Endothelial cell of umbilical vein (primary cell): Measurements from ENCODE around the gene MOK. TPM values are rescaled to one million over a fixed set of nuclear protein-coding genes. Genes with fewer than 3 reads are reported as not detected.

Experiments
- BruUV-seq: library from RNA; stranded (reverse); fragments of 400-500 nt; replicated peaks from 2 replicates; lab custom pipeline; 2021; lab: Mats Ljungman, UMichigan
- CTCF ChIA-PET: fragments of 300-600, 350-600 bp; sonication (Branson Sonifier 250); formaldehyde crosslinking; loops from one replicate; lab custom pipeline; 2021; ENCODE audit warnings: antibody characterized with exemption, inconsistent platforms; lab: Charles Lee
- POLR2A ChIA-PET: fragments of 300-600, 350-600 bp; sonication (Branson Sonifier 250); formaldehyde crosslinking; loops from one replicate; lab custom pipeline; 2021; ENCODE audit warnings: antibody characterized with exemption, inconsistent platforms; lab: Charles Lee
- DNase-seq: peaks from one replicate; pipeline ENCODE4 v3.0.0-alpha.2; 2011; ENCODE audit warnings: low read depth, low spot score
- FAIRE-seq: peaks from 2 replicates; lab custom pipeline; 2011; peaks lifted over from hg19 to GRCh38; lab: Jason Lieb, UNC
- H2AFZ ChIP-seq: 2 replicates; pipeline ENCODE4 v1.6.0; 2012; ENCODE audit warnings: low read depth, low read length, control low read depth, inconsistent platforms
- H3K27ac ChIP-seq: 2 replicates; pipeline ENCODE4 v1.5.1; 2011; ENCODE audit warnings: low read depth, mild to moderate bottlenecking, control low read depth, low read length, moderate library complexity; ENCODE audit not compliant: insufficient read depth
- H3K27me3 ChIP-seq, 2 experiments: 2 replicates each; pipeline versions ENCODE4 v1.6.0 to v1.6.1; 2011; ENCODE audit warnings: low read length in 2 of 2, mixed read lengths in 1 of 2; ENCODE audit not compliant: control insufficient read depth in 2 of 2, insufficient read depth in 2 of 2
- H3K36me3 ChIP-seq, 2 experiments: 2 replicates in 1 of 2; 3 replicates in 1 of 2; pipeline ENCODE4 v1.5.1; 2011; ENCODE audit warnings: low read length in 2 of 2, mild to moderate bottlenecking in 1 of 2, moderate library complexity in 1 of 2; ENCODE audit not compliant: control insufficient read depth in 2 of 2, insufficient read depth in 2 of 2; ENCODE audit errors: extremely low read depth in 1 of 2
- H3K4me1 ChIP-seq: 3 replicates; pipeline ENCODE4 v1.5.1; 2011; ENCODE audit warnings: mild to moderate bottlenecking, low read length; ENCODE audit not compliant: control insufficient read depth, insufficient read depth; ENCODE audit errors: extremely low read depth
- H3K4me2 ChIP-seq: 2 replicates; pipeline ENCODE4 v1.6.1; 2011; ENCODE audit warnings: low read length, control low read depth, mixed read lengths; ENCODE audit not compliant: insufficient read depth
- H3K4me3 ChIP-seq, 3 experiments: fragments of 200-600 bp in 1 of 3; sonication (generic), shearing (Covaris generic) in 1 of 3; replicated peaks in 1 of 3; 2 replicates each; pipeline ENCODE4 v1.5.1; 2011 to 2016; ENCODE audit warnings: control low read depth in 3 of 3, low read length in 3 of 3, mild to moderate bottlenecking in 2 of 3, inconsistent platforms in 1 of 3, low read depth in 1 of 3, moderate library complexity in 1 of 3; ENCODE audit not compliant: insufficient read depth in 1 of 3
- H3K79me2 ChIP-seq: 2 replicates; pipeline ENCODE4 v1.6.0; 2012; ENCODE audit warnings: low read length, inconsistent platforms; ENCODE audit not compliant: control insufficient read depth, insufficient read depth
- H3K9ac ChIP-seq: replicated peaks from 2 replicates; pipeline ENCODE3; 2011; ENCODE audit warnings: low read length, control low read depth; ENCODE audit not compliant: insufficient read depth; ENCODE audit errors: extremely low read depth
- H3K9me1 ChIP-seq: replicated peaks from 3 replicates; pipeline ENCODE4 v1.6.0; 2011; ENCODE audit warnings: mild to moderate bottlenecking, low read length; ENCODE audit not compliant: control insufficient read depth, insufficient read depth; ENCODE audit errors: extremely low read depth
- H3K9me3 ChIP-seq: replicated peaks from 2 replicates; pipeline ENCODE4 v1.5.1; 2012; ENCODE audit warnings: low read length, inconsistent platforms; ENCODE audit not compliant: control insufficient read depth, insufficient read depth
- H4K20me1 ChIP-seq: replicated peaks from 2 replicates; pipeline ENCODE3; 2011; ENCODE audit warnings: mild to moderate bottlenecking, low read length; ENCODE audit not compliant: control insufficient read depth, insufficient read depth; ENCODE audit errors: extremely low read depth
- EZH2 ChIP-seq: IDR thresholded peaks from 2 replicates; pipeline ENCODE4 v1.6.1; 2012; ENCODE audit warnings: borderline replicate concordance, low read depth, mild to moderate bottlenecking, moderate library complexity, low read length, inconsistent platforms; ENCODE audit not compliant: severe bottlenecking
- FOS ChIP-seq: IDR thresholded peaks from 2 replicates; pipeline ENCODE4 v1.6.1; 2011; ENCODE audit warnings: mild to moderate bottlenecking, low read length, moderate library complexity, borderline replicate concordance; ENCODE audit not compliant: insufficient read depth
- GATA2 ChIP-seq: IDR thresholded peaks from 2 replicates; pipeline ENCODE4 v1.7.0; 2011; ENCODE audit warnings: low read depth, mild to moderate bottlenecking, moderate library complexity, mixed read lengths, low read length; ENCODE audit not compliant: insufficient read length, insufficient read depth
- JUN ChIP-seq: IDR thresholded peaks from 2 replicates; pipeline ENCODE4 v1.6.1; 2011; ENCODE audit warnings: borderline replicate concordance, low read depth; ENCODE audit not compliant: insufficient read length, insufficient read depth
- MYC ChIP-seq: IDR thresholded peaks from one replicate; pipeline ENCODE4 v1.6.1; 2011; ENCODE audit warnings: mild to moderate bottlenecking, low read depth, low read length
- POLR2A ChIP-seq: IDR thresholded peaks from 2 replicates; pipeline ENCODE4 v1.6.1; 2012; ENCODE audit warnings: low read depth, mild to moderate bottlenecking, control low read depth, low read length
- POLR2AphosphoS5 ChIP-seq: IDR thresholded peaks from 2 replicates; pipeline ENCODE4 v1.6.1; 2012; ENCODE audit warnings: low read depth, mild to moderate bottlenecking, control low read depth, low read length, moderate library complexity; ENCODE audit not compliant: insufficient read depth
- dilution Hi-C: fragments of 300-500 bp; cut with MboI; formaldehyde crosslinking; loops from one replicate; pipeline ENCODE4 v1.15.0; 2019; ENCODE audit warnings: low sequenced_read_pairs; ENCODE audit not compliant: extremely low pct_ligation_motif_present
- intact Hi-C: fragments of 100-400 bp; cut with micrococcal nuclease; formaldehyde crosslinking; loops from one replicate; pipeline ENCODE4 v1.10.0; 2022
- polyA plus RNA-seq, 4 experiments: library from polyadenylated mRNA; depleted of rRNA in 3 of 4; stranded (reverse) in 3 of 4; unstranded in 1 of 4; fragments of >200 nt; gene quantifications; 2 replicates each; pipeline versions ENCODE4 v1.2.1 to v1.2.3, GENCODE V29; 2011 to 2012; ENCODE audit warnings: missing spikeins in 1 of 4
- total RNA-seq: library from RNA; stranded (reverse); gene quantifications from 2 replicates; pipeline ENCODE4 v1.2.3, GENCODE V29; 2021
- TF ChIP-seq, protein P1 (sequence below), 2 donors: IDR thresholded peaks; 1 replicate in 1 of 2; 2 replicates in 1 of 2; pipeline ENCODE4 v1.5.1; 2011; ENCODE audit warnings: low read length in 2 of 2, mild to moderate bottlenecking in 2 of 2, moderate library complexity in 2 of 2, control low read depth in 1 of 2, inconsistent platforms in 1 of 2, low read depth in 1 of 2; ENCODE audit not compliant: insufficient read depth in 1 of 2; ENCODE audit errors: extremely low read depth in 1 of 2
- TF ChIP-seq, protein P2 (sequence below): IDR thresholded peaks from 2 replicates; pipeline ENCODE4 v1.6.1; 2011; ENCODE audit not compliant: insufficient read depth, insufficient read length

Gene MOK
- total and polyA plus RNA-seq, 2 donors (not counting 3 experiments of a cell fraction or from before 2014, with no cell fraction given) = 6.1 to 8.6 TPM

DNA sequence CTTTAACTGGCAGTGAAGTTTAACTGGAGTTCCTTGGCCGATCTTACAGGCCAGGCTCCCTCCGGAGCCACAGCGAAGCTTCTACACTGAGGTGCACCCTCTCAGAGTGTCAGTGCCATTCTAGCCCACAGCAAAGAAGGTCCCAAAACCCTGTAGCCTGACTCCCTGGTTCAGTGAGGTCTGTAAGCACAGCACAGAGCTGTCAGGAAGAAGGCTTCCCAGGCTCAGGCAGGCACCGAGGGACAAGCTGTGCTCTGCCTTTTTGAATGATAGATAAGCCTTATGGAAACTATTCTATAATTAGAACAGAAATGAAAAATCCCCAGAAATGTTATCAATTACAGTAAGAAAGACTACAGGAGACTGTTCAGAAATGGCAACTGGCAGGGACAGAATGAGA is 40.2 kb downstream of the MOK start:
- DNase-seq (no peak), FAIRE-seq (no peak)
- no peaks in the 10 kb centered on the region for H3K4me1 ChIP-seq
- dilution Hi-C loops (no loop called here), intact Hi-C loops (no loop called here)
- no peaks in the 10 kb centered on the region for H4K20me1 ChIP-seq
- H3K9ac ChIP-seq = no peak overlapping the region
- H2AFZ ChIP-seq = no peak overlapping the region
- no peak overlapping the region for H3K27ac ChIP-seq
- CTCF ChIA-PET = no interaction called here
- no peaks in the 10 kb centered on the region for H3K9me1 ChIP-seq
- H3K9me3 ChIP-seq = no peaks in the 10 kb centered on the region
- H3K36me3 ChIP-seq = no peaks in the 10 kb centered on the region
- POLR2A ChIA-PET = no interaction called here
- no peak overlapping the region for H3K4me3 ChIP-seq
- H3K4me2 ChIP-seq = no peak overlapping the region
- TF ChIP-seq, protein P1, sequence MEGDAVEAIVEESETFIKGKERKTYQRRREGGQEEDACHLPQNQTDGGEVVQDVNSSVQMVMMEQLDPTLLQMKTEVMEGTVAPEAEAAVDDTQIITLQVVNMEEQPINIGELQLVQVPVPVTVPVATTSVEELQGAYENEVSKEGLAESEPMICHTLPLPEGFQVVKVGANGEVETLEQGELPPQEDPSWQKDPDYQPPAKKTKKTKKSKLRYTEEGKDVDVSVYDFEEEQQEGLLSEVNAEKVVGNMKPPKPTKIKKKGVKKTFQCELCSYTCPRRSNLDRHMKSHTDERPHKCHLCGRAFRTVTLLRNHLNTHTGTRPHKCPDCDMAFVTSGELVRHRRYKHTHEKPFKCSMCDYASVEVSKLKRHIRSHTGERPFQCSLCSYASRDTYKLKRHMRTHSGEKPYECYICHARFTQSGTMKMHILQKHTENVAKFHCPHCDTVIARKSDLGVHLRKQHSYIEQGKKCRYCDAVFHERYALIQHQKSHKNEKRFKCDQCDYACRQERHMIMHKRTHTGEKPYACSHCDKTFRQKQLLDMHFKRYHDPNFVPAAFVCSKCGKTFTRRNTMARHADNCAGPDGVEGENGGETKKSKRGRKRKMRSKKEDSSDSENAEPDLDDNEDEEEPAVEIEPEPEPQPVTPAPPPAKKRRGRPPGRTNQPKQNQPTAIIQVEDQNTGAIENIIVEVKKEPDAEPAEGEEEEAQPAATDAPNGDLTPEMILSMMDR (IDR thresholded peaks at IDR 0.05; ENCODE audit: extremely low read depth in 1 of 2, insufficient read depth in 1 of 2, low read depth in 1 of 2, low read length in 2 of 2) = no peak
- TF ChIP-seq POLR2AphosphoS5 (no peak), EZH2 (no peak), FOS (no peak), JUN (no peak), MYC (no peak), POLR2A (no peak), GATA2 (no peak)
- TF ChIP-seq, protein P2, sequence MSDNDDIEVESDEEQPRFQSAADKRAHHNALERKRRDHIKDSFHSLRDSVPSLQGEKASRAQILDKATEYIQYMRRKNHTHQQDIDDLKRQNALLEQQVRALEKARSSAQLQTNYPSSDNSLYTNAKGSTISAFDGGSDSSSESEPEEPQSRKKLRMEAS = no peak
- no peaks in the 10 kb centered on the region for H3K79me2 ChIP-seq
- H3K27me3 ChIP-seq = no peaks in the 10 kb centered on the region
- no TSS peak for BruUV-seq
